Neuronal stem cell (in vitro differentiated cells): ENCODE data around the gene SPNS2.
A peak's percentile ranks its signal among the peaks of the same experiment; 100 is the strongest.

Experiments
- DNase-seq: peaks from one replicate; pipeline ENCODE4 v3.0.0-alpha.2; 2013; ENCODE audit warnings: low spot score
- H2AFZ ChIP-seq: one replicate; pipeline ENCODE4 v1.6.1; 2013; ENCODE audit warnings: mild to moderate bottlenecking, low read length, inconsistent platforms
- H2AK5ac ChIP-seq: 2 replicates; pipeline ENCODE4 v1.6.1; 2013; ENCODE audit warnings: low read depth, mild to moderate bottlenecking, inconsistent platforms, low read length, moderate library complexity, mixed read lengths
- H2BK120ac ChIP-seq: 2 replicates; pipeline ENCODE4 v1.6.1; 2013; ENCODE audit warnings: low read depth, mild to moderate bottlenecking, inconsistent platforms, low read length, moderate library complexity, mixed read lengths
- H2BK12ac ChIP-seq: one replicate; pipeline ENCODE4 v1.6.1; 2013; ENCODE audit warnings: low read length, inconsistent platforms
- H2BK15ac ChIP-seq: 2 replicates; pipeline ENCODE4 v1.6.1; 2013; ENCODE audit warnings: mild to moderate bottlenecking, low read length, inconsistent platforms, mixed read lengths
- H2BK5ac ChIP-seq: one replicate; pipeline ENCODE4 v1.6.1; 2013; ENCODE audit warnings: inconsistent platforms, mild to moderate bottlenecking, low read length, moderate library complexity
- H3K14ac ChIP-seq: one replicate; pipeline ENCODE4 v1.6.1; 2013; ENCODE audit warnings: low read length, inconsistent platforms
- H3K18ac ChIP-seq: 2 replicates; pipeline ENCODE4 v1.6.1; 2013; ENCODE audit warnings: low read length, inconsistent platforms
- H3K23ac ChIP-seq: 2 replicates; pipeline ENCODE4 v1.6.1; 2013; ENCODE audit warnings: low read depth, mild to moderate bottlenecking, mixed read lengths, low read length, inconsistent platforms; ENCODE audit not compliant: poor library complexity
- H3K27ac ChIP-seq: replicated peaks from 3 replicates; pipeline ENCODE4 v1.5.1; 2013; ENCODE audit warnings: low read length, inconsistent platforms
- H3K27me3 ChIP-seq, 3 experiments: 2 replicates each; pipeline ENCODE4 v1.6.1; 2013; ENCODE audit warnings: low read length in 3 of 3, mild to moderate bottlenecking in 2 of 3, inconsistent platforms in 1 of 3, low read depth in 1 of 3, mixed read lengths in 1 of 3, moderate library complexity in 1 of 3; ENCODE audit not compliant: control insufficient read depth in 3 of 3, insufficient read depth in 3 of 3
- H3K36me3 ChIP-seq, 2 donors: replicated peaks in 1 of 2; 2 replicates each; pipeline ENCODE4 v1.6.1; 2013; ENCODE audit warnings: low read length in 2 of 2; ENCODE audit not compliant: control insufficient read depth in 2 of 2, insufficient read depth in 2 of 2
- H3K4ac ChIP-seq: 2 replicates; pipeline ENCODE4 v1.6.1; 2013; ENCODE audit warnings: inconsistent platforms, mild to moderate bottlenecking, low read length, moderate library complexity
- H3K4me1 ChIP-seq, 2 donors: 1 replicate in 1 of 2; 2 replicates in 1 of 2; pipeline ENCODE4 v1.6.1; 2013; ENCODE audit warnings: low read length in 2 of 2, low read depth in 1 of 2; ENCODE audit not compliant: control insufficient read depth in 2 of 2, insufficient read depth in 1 of 2
- H3K4me2 ChIP-seq: one replicate; pipeline ENCODE4 v1.6.1; 2013; ENCODE audit warnings: mild to moderate bottlenecking, low read length, inconsistent platforms; ENCODE audit not compliant: insufficient read depth, poor library complexity, severe bottlenecking
- H3K4me3 ChIP-seq, 2 donors: 2 replicates each; pipeline ENCODE4 v1.5.1; 2013; ENCODE audit warnings: low read length in 2 of 2, mild to moderate bottlenecking in 2 of 2, inconsistent platforms in 1 of 2, moderate library complexity in 1 of 2
- H3K79me1 ChIP-seq: one replicate; pipeline ENCODE4 v1.6.1; 2013; ENCODE audit warnings: low read depth, mild to moderate bottlenecking, inconsistent platforms, low read length, moderate library complexity
- H3K9ac ChIP-seq: one replicate; pipeline ENCODE4 v1.6.1; 2013; ENCODE audit warnings: mild to moderate bottlenecking, low read depth, low read length, inconsistent platforms; ENCODE audit not compliant: poor library complexity
- H3K9me3 ChIP-seq, 2 donors: replicated peaks in 1 of 2; 2 replicates each; pipeline versions ENCODE3 to v1.6.1; 2013; ENCODE audit warnings: low read length in 2 of 2, mild to moderate bottlenecking in 2 of 2, inconsistent platforms in 1 of 2, low read depth in 1 of 2, mixed read lengths in 1 of 2, moderate library complexity in 1 of 2; ENCODE audit not compliant: control insufficient read depth in 2 of 2, insufficient read depth in 1 of 2
- H4K8ac ChIP-seq: one replicate; pipeline ENCODE4 v1.6.1; 2013; ENCODE audit warnings: low read depth, mild to moderate bottlenecking, inconsistent platforms, low read length, moderate library complexity
- H4K91ac ChIP-seq: one replicate; pipeline ENCODE4 v1.6.1; 2013; ENCODE audit warnings: low read length, low read depth, mild to moderate bottlenecking, inconsistent platforms; ENCODE audit not compliant: poor library complexity
- WGBS, 2 donors: extraction: QIAGEN DNeasy Blood & Tissue Kit; methylation state at CpG; one replicate each; pipeline ENCODE4 v1.1.7; 2013; ENCODE audit warnings: missing lambda C conversion rate in 2 of 2, mixed read lengths in 1 of 2; ENCODE audit not compliant: insufficient read length in 2 of 2, insufficient replicate concordance in 1 of 2; ENCODE audit errors: extremely low coverage in 2 of 2; 5-methylcytosine and 5-hydroxymethylcytosine counted together

Gene SPNS2

DNA sequence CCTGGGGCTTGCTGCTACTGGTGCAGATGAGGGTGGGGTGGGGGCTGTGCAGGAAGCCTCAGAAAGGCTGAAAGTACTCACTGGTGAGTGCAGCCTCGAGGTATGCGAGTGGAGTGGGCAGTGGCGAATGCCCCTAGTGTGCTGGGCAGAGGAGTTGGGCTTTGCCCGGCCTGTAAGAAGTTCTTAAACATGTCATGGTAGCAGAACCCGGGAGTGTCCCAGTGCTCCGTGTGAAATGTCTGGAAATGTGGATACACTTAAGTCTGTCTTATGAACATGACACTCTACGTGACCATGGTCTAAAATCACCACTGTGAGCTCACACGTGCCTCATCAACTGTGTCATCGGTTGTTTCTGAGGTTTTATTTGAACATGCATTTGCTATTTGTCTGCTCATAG is 87.4 kb downstream of the SPNS2 start:
- Histone ChIP-seq H2AK5ac (no peak overlapping the region), H3K79me1 (peaks cover 9% of the 10 kb centered on the region), H3K27me3 (peaks cover 4 to 95% (median 22%) of the 10 kb centered on the region in 3 experiments), H3K4me2 (no peak overlapping the region), H3K18ac (no peak overlapping the region), H3K14ac (no peak overlapping the region), H3K9me3 (peaks cover 0 to 2% of the 10 kb centered on the region in 2 donors), H3K4me1 (peaks cover 7 to 19% of the 10 kb centered on the region in 2 donors), H3K27ac (no peak overlapping the region), H3K9ac (no peak overlapping the region), H2BK120ac (no peak overlapping the region), H2AFZ (no peak overlapping the region), H3K4ac (no peak overlapping the region), H4K8ac (no peak overlapping the region), H3K36me3 (no peaks in the 10 kb centered on the region), H3K4me3 (no peak overlapping the region), H4K91ac (no peak overlapping the region), H2BK12ac (no peak overlapping the region), H2BK15ac (no peak overlapping the region), H3K23ac (no peak overlapping the region), H2BK5ac (no peak overlapping the region)
- no peak for DNase-seq
- WGBS, 2 donors = no CpG with 5 or more reads among the region's 9 CpGs

DNA sequence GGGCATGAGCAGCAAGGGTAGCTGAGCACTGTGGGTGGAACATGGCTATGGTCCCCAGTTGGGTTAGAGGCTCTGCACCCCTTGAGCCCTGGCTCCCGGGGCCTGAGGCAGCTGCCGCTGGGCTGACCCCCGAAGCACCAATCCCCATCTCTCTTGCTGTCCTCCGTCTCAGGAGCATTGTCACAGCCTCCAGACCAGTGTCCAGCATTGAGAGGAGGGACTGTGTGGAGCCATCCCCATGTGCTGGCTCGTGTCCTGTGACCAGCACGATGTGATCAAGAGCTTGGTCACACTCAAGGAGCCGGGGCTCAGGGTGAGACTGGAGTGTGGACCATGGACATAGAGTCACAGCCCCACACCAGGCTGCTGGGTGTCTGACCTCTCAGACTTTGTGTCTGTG is 88.5 kb downstream of the SPNS2 start:
- no peak overlapping the region for H2BK15ac ChIP-seq
- H3K27ac ChIP-seq = no peak overlapping the region
- peaks cover 6 to 14% of the 10 kb centered on the region in 2 donors for H3K4me1 ChIP-seq
- peak overlapping the region; percentile 16 for H2BK12ac ChIP-seq
- H3K27me3 ChIP-seq = peaks cover 4 to 95% (median 22%) of the 10 kb centered on the region in 3 experiments
- no peak overlapping the region for H3K4ac ChIP-seq
- no peak for DNase-seq
- H2BK120ac ChIP-seq = peak overlapping the region; percentile 19
- H2AK5ac ChIP-seq = no peak overlapping the region
- no peak overlapping the region for H3K4me2 ChIP-seq
- no peaks in the 10 kb centered on the region for H3K36me3 ChIP-seq
- H4K8ac ChIP-seq = no peak overlapping the region
- peak overlapping the region; percentile 46 for H4K91ac ChIP-seq
- no peak overlapping the region for H3K4me3 ChIP-seq
- H3K23ac ChIP-seq = no peak overlapping the region
- H3K9me3 ChIP-seq = peaks cover 0 to 2% of the 10 kb centered on the region in 2 donors
- H2AFZ ChIP-seq = no peak overlapping the region
- H3K79me1 ChIP-seq = peaks cover 4% of the 10 kb centered on the region
- H3K14ac ChIP-seq = peak overlapping the region; percentile 75
- no peak overlapping the region for H3K9ac ChIP-seq
- no peak overlapping the region for H3K18ac ChIP-seq
- H2BK5ac ChIP-seq = no peak overlapping the region
- no CpG with 5 or more reads among the region's 7 CpGs for WGBS, 2 donors

DNA sequence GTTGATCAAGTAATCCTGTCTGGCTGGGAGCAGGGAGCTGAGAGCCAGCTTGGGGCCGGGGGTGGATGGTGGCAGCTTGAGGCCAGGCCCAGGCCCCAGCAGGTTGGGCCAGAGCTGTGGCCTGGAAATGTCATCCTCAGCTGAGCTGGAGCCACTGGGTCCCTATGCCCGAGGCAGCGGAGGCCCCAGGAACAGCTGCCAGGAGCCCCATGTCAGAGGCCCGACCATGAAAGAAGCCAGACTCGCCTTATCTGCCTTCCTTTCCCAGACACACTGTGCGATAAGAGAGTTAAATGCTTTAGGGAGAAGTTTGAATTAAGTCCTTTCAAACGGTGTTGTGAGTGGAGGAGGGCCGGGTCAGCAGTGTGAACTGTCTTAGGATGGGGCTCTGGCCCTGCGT is 89.1 kb downstream of the SPNS2 start:
- WGBS, 2 donors = no CpG with 5 or more reads among the region's 9 CpGs
- Histone ChIP-seq H4K8ac (no peak overlapping the region), H2BK12ac (no peak overlapping the region), H3K18ac (peak overlapping the region; percentile 28), H3K4me3 (no peak overlapping the region), H3K9me3 (peaks cover 0 to 2% of the 10 kb centered on the region in 2 donors), H2BK5ac (no peak overlapping the region), H2AFZ (no peak overlapping the region), H2BK15ac (no peak overlapping the region), H2AK5ac (no peak overlapping the region), H3K27me3 (peaks cover 4 to 95% (median 22%) of the 10 kb centered on the region in 3 experiments), H4K91ac (no peak overlapping the region), H3K23ac (peak overlapping the region; percentile 34), H2BK120ac (no peak overlapping the region), H3K79me1 (peaks cover 4% of the 10 kb centered on the region), H3K4ac (no peak overlapping the region), H3K14ac (no peak overlapping the region), H3K36me3 (no peaks in the 10 kb centered on the region), H3K9ac (no peak overlapping the region), H3K4me1 (peaks cover 3 to 10% of the 10 kb centered on the region in 2 donors), H3K4me2 (no peak overlapping the region), H3K27ac (no peak overlapping the region)
- DNase-seq = no peak

GRCh38 chr17:4588391-4588790 is 89.7 kb downstream of the SPNS2 start:
- H3K4me1 ChIP-seq = peaks cover 3 to 8% of the 10 kb centered on the region in 2 donors

More at GRCh38 chr17:4588391-4588790, 89.7 kb downstream of the SPNS2 start:
- no peak overlapping the region for H3K4me2 ChIP-seq
- peak overlapping the region; percentile 17 for H2BK15ac ChIP-seq
- no peak overlapping the region for H4K91ac ChIP-seq
- no peak overlapping the region for H3K4ac ChIP-seq
- no peak overlapping the region for H3K27ac ChIP-seq
- peak overlapping the region; percentile 41 for H2BK12ac ChIP-seq
- H3K27me3 ChIP-seq = peaks cover 4 to 95% (median 19%) of the 10 kb centered on the region in 3 experiments
- H2AK5ac ChIP-seq = no peak overlapping the region
- H3K4me3 ChIP-seq = no peak overlapping the region
- no peak for DNase-seq
- H2BK120ac ChIP-seq = peak overlapping the region; percentile 47
- H3K36me3 ChIP-seq = no peaks in the 10 kb centered on the region
- H2AFZ ChIP-seq = no peak overlapping the region
- WGBS, 2 donors = no CpG with 5 or more reads among the region's 11 CpGs
- H4K8ac ChIP-seq = no peak overlapping the region
- no peak overlapping the region for H3K23ac ChIP-seq
- peak overlapping the region; percentile 11 for H3K18ac ChIP-seq
- peak overlapping the region; percentile 48 for H2BK5ac ChIP-seq
- H3K9me3 ChIP-seq = peaks cover 0 to 2% of the 10 kb centered on the region in 2 donors
- H3K14ac ChIP-seq = peak overlapping the region; percentile 94
- peaks cover 4% of the 10 kb centered on the region for H3K79me1 ChIP-seq
- peak overlapping the region; percentile 21 for H3K9ac ChIP-seq
